NB4 (cell line): ENCODE data around the gene MINDY4B.

ENCODE experiments used
- CTCF ChIP-seq: IDR thresholded peaks from one replicate; pipeline ENCODE4 v1.5.1; 2012; ENCODE audit warnings: low read depth, low read length
- MAX ChIP-seq: IDR thresholded peaks from 2 replicates; pipeline ENCODE4 v1.6.1; 2011; ENCODE audit warnings: low read depth, low read length
- MYC ChIP-seq: IDR thresholded peaks from 2 replicates; pipeline ENCODE4 v1.6.1; 2011; ENCODE audit warnings: low read depth, low read length
- POLR2A ChIP-seq: IDR thresholded peaks from 2 replicates; pipeline ENCODE4 v1.6.1; 2011; ENCODE audit warnings: mild to moderate bottlenecking; ENCODE audit not compliant: insufficient read length; ENCODE audit errors: extremely low read depth

GRCh38 chr3:150875548-150875947, 29.7 kb downstream of the MINDY4B start:
- TF ChIP-seq POLR2A (no peak), CTCF (no peak), MAX (no peak), MYC (no peak)
